Transverse colon (tissue), 4 donors: ENCODE data around the gene PEDS1.

Experiments used
- CTCF ChIP-seq, 5 experiments: fragments of 200-600 bp in 3 of 5; fragments of 450-650 bp in 2 of 5; sonication (generic) in 3 of 5; IDR thresholded peaks; 1 replicate in 2 of 5; 2 replicates in 3 of 5; pipeline ENCODE4 v1.5.1; 2016 to 2017; ENCODE audit warnings: antibody characterized with exemption in 5 of 5, inconsistent platforms in 3 of 5, mild to moderate bottlenecking in 2 of 5, moderate library complexity in 1 of 5
- POLR2AphosphoS5 ChIP-seq, 3 donors: sonication (generic); formaldehyde crosslinking; IDR thresholded peaks; one replicate each; pipeline ENCODE4 v1.6.1; 2016; ENCODE audit warnings: antibody characterized with exemption in 3 of 3

- TF ChIP-seq POLR2AphosphoS5 (IDR thresholded peaks at IDR 0.05) (no peak), CTCF (IDR thresholded peaks at IDR 0.05) (no peak)
These were observed 49.2 kb upstream of the PEDS1 start for GRCh38 chr20:50202677-50203076.
